Astrocyte of the cerebellum (primary cell): Measurements from ENCODE around the gene SPATA31C2.
"Not testable (repeated sequence)": the region's sequence is repeated elsewhere in the genome, so short reads cannot be mapped to it uniquely, and the experiment has no call there.

Source experiments
- DNase-seq: peaks from one replicate; pipeline ENCODE4 v3.0.0-alpha.2; 2011; ENCODE audit warnings: low read depth
- H3K4me3 ChIP-seq: 2 replicates; pipeline ENCODE4 v1.5.1; 2011; ENCODE audit warnings: mild to moderate bottlenecking, low read depth, low read length, moderate library complexity
- CTCF ChIP-seq: IDR thresholded peaks from 2 replicates; pipeline ENCODE4 v1.5.1; 2012; ENCODE audit warnings: low read length, low read depth, moderate library complexity, mild to moderate bottlenecking; ENCODE audit errors: missing control alignments
- in situ Hi-C: cut with HindIII; loops from 2 replicates; pipeline ENCODE4 v1.10.0; 2017; ENCODE audit warnings: low sequenced_read_pairs

SPATA31C2 gene

GRCh38 chr9:88118121-88118520 is 20.2 kb downstream of the SPATA31C2 start:
- not testable (repeated sequence) for DNase-seq

DNA sequence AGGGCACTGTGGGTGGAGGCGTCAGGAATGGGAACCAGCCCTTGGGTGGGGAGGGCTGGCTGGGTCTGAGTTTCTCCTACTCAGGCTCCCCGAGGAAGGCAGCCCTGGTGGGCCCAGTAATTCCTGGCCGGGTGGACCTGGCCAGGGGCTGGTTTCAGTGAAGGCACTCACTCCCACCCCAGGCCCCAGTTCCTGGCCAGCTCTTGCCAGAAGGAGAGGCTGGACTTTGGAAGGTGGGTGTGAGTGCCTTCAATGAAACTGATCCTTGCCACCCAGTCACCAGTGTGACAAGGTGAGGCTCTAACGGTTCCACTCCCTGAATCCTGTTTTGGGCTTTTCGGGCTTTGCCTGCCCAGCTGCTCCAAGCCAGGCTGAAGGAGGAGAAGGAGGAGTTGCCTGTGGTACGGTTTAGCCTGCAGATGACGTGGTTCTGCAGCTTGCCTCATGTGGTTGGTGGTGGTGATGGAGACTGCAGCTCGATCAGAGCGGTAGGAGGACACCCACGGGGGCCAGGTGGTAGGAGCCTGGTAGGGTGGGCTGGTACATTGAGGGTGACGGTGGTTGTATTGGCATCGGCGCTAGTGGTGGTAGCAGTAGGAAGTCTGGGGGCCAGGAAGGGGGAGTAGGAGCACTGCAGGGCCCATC is 23.2 kb downstream of the SPATA31C2 start:
- in situ Hi-C loops, DNase-seq, H3K4me3 ChIP-seq: not testable (repeated sequence)

More at GRCh38 chr9:88118121-88118520, 20.2 kb downstream of the SPATA31C2 start:
- in situ Hi-C loops, H3K4me3 ChIP-seq: not testable (repeated sequence)

- DNase-seq, in situ Hi-C loops, H3K4me3 ChIP-seq: not testable (repeated sequence)
Measured at GRCh38 chr9:88114283-88114967, 23.9 kb downstream of the SPATA31C2 start.

GRCh38 chr9:88113156-88114130 is 24.8 kb downstream of the SPATA31C2 start:
- in situ Hi-C loops, DNase-seq, H3K4me3 ChIP-seq: not testable (repeated sequence)

DNA sequence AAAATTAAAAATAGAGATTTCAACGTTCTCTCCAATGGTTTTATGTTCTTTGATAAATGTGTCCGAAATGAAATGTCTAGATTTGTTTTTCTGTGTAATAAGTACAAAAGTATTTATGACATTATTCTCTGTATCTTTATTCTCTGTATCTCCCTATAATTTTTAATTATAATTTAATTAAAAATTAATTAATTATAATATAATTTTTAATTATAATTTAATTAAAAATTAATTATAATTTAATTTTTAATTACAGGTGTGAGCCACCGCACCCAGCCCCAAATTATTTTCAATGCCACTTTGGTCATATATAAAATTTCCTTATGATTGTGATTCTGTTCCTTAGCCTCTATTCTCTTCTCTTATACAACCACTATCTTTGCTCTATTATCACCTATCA is 28.2 kb downstream of the SPATA31C2 start:
- no peak for DNase-seq
- in situ Hi-C loops = no loop called here
- no peak for TF ChIP-seq CTCF
- no peak overlapping the region for H3K4me3 ChIP-seq

- TF ChIP-seq CTCF = no peak
Measured at GRCh38 chr9:88108779-88109178, 29.5 kb downstream of the SPATA31C2 start.

GRCh38 chr9:88106492-88106891 is 31.8 kb downstream of the SPATA31C2 start:
- no peak overlapping the region for H3K4me3 ChIP-seq
- peak; percentile 69 for TF ChIP-seq CTCF
- peak; percentile 29 for DNase-seq
- in situ Hi-C loops = no loop called here

More at GRCh38 chr9:88108779-88109178, 29.5 kb downstream of the SPATA31C2 start:
- in situ Hi-C loops = no loop called here
- DNase-seq = no peak
- H3K4me3 ChIP-seq = no peak overlapping the region

DNA sequence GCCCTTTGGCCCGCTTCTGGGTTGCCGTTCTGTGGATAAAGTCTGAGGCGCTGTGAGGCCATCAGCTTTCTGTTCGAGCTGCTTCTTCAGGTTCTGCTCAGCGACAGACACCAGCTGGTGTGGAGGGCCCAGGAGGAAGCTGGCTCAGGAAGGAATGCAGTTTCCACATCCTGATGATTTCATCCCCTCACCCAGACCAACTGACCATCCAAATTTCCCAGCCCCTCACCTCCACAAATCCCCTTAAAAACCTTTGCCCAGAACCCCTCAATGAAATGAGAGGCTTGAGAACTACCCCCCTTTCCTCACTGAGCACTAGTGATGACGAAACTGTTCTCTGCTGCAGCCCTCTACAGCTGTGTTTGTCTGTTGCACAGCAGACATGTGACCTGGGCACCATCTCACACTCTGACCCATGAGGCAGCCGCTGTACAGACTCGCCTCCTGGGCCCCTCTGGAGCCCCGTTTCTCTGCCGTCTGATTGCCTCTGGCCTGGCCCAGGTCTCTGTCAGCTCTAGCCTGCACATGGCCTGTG is 45.4 kb downstream of the SPATA31C2 start:
- in situ Hi-C loops = no loop called here
- no peak for TF ChIP-seq CTCF
- H3K4me3 ChIP-seq = no peak overlapping the region
- DNase-seq = no peak
